Lung (tissue), 12 donors: ENCODE results near the gene MRPL49. TPM values are rescaled to one million over a fixed set of nuclear protein-coding genes. Genes with fewer than 3 reads are reported as not detected.

Source experiments
- ATAC-seq: fragments of 200-7000 bp; cut with Tn5 transposase; one replicate; pipeline ENCODE4 v1.9.1; 2020; ENCODE audit warnings: moderate number of reproducible peaks; ENCODE audit not compliant: insufficient read depth, low FRiP score
- DNase-seq, 3 donors: peaks; one replicate each; pipeline ENCODE4 v3.0.0-alpha.2; 2013 to 2017
- H3K27ac ChIP-seq, 2 donors: one replicate each; pipeline ENCODE4 v1.5.1; 2013; ENCODE audit warnings: mild to moderate bottlenecking in 2 of 2, moderate library complexity in 2 of 2, control low read depth in 1 of 2, inconsistent platforms in 1 of 2, low read depth in 1 of 2, low read length in 1 of 2
- H3K27me3 ChIP-seq, 3 donors: one replicate each; pipeline ENCODE4 v1.5.1; 2013; ENCODE audit warnings: low read length in 2 of 3; ENCODE audit not compliant: control insufficient read depth in 3 of 3, insufficient read depth in 3 of 3
- H3K36me3 ChIP-seq, 4 donors: one replicate each; pipeline ENCODE4 v1.5.1; 2013; ENCODE audit warnings: low read length in 4 of 4, mild to moderate bottlenecking in 1 of 4, moderate library complexity in 1 of 4; ENCODE audit not compliant: control insufficient read depth in 4 of 4, insufficient read depth in 4 of 4
- H3K4me1 ChIP-seq, 5 donors: one replicate each; pipeline ENCODE4 v1.5.1; 2013; ENCODE audit warnings: low read length in 5 of 5, mild to moderate bottlenecking in 2 of 5, moderate library complexity in 1 of 5; ENCODE audit not compliant: control insufficient read depth in 5 of 5, insufficient read depth in 5 of 5
- H3K4me3 ChIP-seq: one replicate; pipeline ENCODE4 v1.5.1; 2013; ENCODE audit warnings: mild to moderate bottlenecking, control low read depth, moderate library complexity
- H3K9ac ChIP-seq, 2 donors: one replicate each; pipeline ENCODE4 v1.5.1; 2013; ENCODE audit warnings: low read length in 2 of 2, control low read depth in 1 of 2; ENCODE audit not compliant: insufficient read depth in 1 of 2
- H3K9me3 ChIP-seq, 4 donors: one replicate each; pipeline ENCODE4 v1.5.1; 2013; ENCODE audit warnings: low read length in 3 of 4, mild to moderate bottlenecking in 1 of 4, moderate library complexity in 1 of 4; ENCODE audit not compliant: control insufficient read depth in 4 of 4, insufficient read depth in 3 of 4
- WGBS, 2 donors: extraction: QIAGEN DNeasy Blood & Tissue Kit; methylation state at CpG; one replicate each; pipeline ENCODE4 v1.1.7; 2013; 5-methylcytosine and 5-hydroxymethylcytosine counted together
- polyA plus RNA-seq, 2 donors: library from polyadenylated mRNA; stranded (reverse); fragments of 200-250 nt; gene quantifications; one replicate each; pipeline ENCODE4 v1.2.1, GENCODE V29; 2013
- total RNA-seq, 2 donors: library from RNA; depleted of rRNA in 1 of 2; stranded (reverse); fragments of >200 nt in 1 of 2; gene quantifications; one replicate each; pipeline ENCODE4 v1.2.1, GENCODE V29; 2014 to 2021
- TF ChIP-seq, protein P1 (sequence below): IDR thresholded peaks from 2 replicates; pipeline ENCODE4 v1.5.1; 2012; ENCODE audit warnings: mild to moderate bottlenecking; ENCODE audit errors: control extremely low read depth, extremely low read depth
- donor health status: control.
- donor health status: control.
- donor health status: Bipolar disorder and iron deficiency.
- donor health status: healthy.
- donor health status: DM: yes; HTN: yes; CAD: no.

MRPL49 gene
- total and polyA plus RNA-seq, 4 donors, result 26.3 to 57.2 (median 39.9) TPM

DNA sequence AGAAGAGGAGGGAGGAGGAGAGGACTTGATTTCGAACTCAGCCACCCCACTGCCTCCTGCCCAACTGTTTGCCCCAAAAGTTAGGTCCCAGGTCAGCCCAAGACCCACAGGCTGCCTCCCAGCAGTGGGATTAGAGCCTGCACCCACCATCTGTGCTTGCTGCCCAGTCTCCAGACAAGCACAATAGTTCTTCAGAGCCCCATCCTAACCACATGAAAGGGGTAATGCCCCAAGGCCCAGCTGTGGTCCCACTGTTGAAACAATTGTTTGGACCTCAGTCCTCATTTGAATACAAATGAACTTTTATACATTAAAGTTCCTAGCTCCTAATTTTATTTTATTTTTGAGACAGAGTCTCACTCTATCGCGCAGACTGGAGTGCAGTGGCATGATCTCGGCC, 31.5 kb upstream of the MRPL49 start:
- DNase-seq, result no peak
- ATAC-seq, result no peak
- no peak overlapping the region for H3K9ac ChIP-seq
- H3K4me3 ChIP-seq, result no peak overlapping the region
- TF ChIP-seq, protein P1, sequence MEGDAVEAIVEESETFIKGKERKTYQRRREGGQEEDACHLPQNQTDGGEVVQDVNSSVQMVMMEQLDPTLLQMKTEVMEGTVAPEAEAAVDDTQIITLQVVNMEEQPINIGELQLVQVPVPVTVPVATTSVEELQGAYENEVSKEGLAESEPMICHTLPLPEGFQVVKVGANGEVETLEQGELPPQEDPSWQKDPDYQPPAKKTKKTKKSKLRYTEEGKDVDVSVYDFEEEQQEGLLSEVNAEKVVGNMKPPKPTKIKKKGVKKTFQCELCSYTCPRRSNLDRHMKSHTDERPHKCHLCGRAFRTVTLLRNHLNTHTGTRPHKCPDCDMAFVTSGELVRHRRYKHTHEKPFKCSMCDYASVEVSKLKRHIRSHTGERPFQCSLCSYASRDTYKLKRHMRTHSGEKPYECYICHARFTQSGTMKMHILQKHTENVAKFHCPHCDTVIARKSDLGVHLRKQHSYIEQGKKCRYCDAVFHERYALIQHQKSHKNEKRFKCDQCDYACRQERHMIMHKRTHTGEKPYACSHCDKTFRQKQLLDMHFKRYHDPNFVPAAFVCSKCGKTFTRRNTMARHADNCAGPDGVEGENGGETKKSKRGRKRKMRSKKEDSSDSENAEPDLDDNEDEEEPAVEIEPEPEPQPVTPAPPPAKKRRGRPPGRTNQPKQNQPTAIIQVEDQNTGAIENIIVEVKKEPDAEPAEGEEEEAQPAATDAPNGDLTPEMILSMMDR, result no peak
- peaks cover 0 to 2% (median 0%) of the 10 kb centered on the region in 5 donors for H3K4me1 ChIP-seq
- H3K27me3 ChIP-seq, result no peaks in the 10 kb centered on the region
- WGBS, 2 donors, result 97 to 98% methylated on average over 4 of the region's 4 CpGs
- H3K9me3 ChIP-seq, result no peaks in the 10 kb centered on the region
- H3K36me3 ChIP-seq, result peaks cover 4 to 38% (median 15%) of the 10 kb centered on the region in 4 donors
- no peak overlapping the region for H3K27ac ChIP-seq

DNA sequence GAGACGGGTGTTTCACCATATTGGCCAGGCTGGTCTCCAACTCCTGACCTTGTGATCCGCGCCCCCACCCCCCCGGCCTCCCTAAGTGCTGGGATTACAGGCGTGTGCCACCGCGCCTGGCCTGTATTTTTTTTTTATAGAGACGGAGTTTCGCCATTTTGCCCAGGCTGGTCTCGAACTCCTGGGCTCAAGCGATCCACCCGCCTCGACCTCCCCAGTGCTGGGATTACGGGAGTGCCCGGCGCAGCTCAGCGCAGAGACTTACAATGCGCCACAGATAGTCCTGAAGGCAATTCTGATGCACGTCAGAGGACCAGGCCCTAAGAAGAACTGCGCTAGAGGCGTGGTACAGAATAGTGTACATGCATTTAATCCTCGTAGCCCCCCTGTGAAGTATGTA, 26.7 kb upstream of the MRPL49 start:
- no peak for ATAC-seq

DNA sequence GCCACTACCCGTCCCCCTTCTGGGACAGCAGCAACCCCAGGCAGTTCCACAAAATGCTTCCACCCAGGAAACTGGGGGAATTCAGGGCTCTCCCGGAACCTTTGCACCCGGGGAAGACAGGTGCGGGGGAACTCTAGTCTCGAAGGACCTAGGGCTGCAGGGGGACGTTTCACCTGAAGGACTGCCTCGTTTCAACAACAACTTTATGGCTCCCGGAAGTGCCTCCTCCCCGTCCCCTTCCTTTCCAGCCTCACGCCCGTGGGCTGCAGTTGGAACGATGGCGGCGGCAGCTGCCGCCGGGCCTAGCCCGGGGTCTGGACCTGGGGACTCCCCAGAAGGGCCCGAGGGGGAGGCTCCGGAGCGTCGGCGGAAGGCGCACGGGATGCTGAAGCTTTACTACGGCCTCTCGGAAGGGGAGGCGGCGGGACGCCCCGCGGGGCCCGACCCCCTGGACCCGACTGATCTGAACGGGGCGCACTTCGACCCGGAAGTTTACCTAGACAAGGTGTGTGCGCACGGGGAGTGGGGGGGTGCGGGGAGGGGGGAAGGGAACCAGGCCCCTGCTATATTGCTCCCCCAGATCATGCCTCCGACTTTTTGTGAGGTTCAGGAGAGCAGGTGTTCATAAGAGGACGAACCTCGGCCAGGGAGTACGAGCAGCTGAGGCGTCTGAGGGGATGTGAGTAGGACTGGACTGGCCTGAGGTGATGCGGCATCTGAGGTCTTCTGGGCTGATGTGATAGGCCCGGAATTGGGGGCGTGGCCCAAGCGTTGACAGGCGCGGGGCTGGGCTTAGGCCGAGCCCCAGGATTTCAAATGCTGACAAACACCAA, 25.9 kb upstream of the MRPL49 start, which contains the start of gene VPS51:
Gene VPS51, plus strand, starts transcription at position 241 of the 833 bp plus-strand sequence. Its CDS starts 37 bp downstream, at position 278.
- TF ChIP-seq, protein P1, result no peak
- WGBS, 2 donors, result 0 to 1% methylated on average over 45 to 52 of the region's 52 CpGs
- H3K4me1 ChIP-seq, result peaks cover 0 to 10% (median 6%) of the 10 kb centered on the region in 5 donors
- H3K27ac ChIP-seq, result peak within 1 kb of the TSS; percentile 87 to 92
- peak within 1 kb of the TSS; percentile 39 to 63 for H3K9ac ChIP-seq
- no peaks in the 10 kb centered on the region for H3K27me3 ChIP-seq
- DNase-seq, result peak; percentile 88 to 96 (median 93)
- H3K4me3 ChIP-seq, result peak within 1 kb of the TSS; percentile 49
- H3K9me3 ChIP-seq, result no peaks in the 10 kb centered on the region
- peaks cover 0 to 3% (median 0%) of the 10 kb centered on the region in 4 donors for H3K36me3 ChIP-seq
- peak; percentile 93 for ATAC-seq

More for the DNA sequence above, 26.7 kb upstream of the MRPL49 start:
- TF ChIP-seq, protein P1, result no peak
- DNase-seq, result no peak
- Histone ChIP-seq H3K4me1 (peaks cover 0 to 10% (median 6%) of the 10 kb centered on the region in 5 donors), H3K27me3 (no peaks in the 10 kb centered on the region), H3K4me3 (no peak overlapping the region), H3K36me3 (peaks cover 0 to 3% (median under 1%) of the 10 kb centered on the region in 4 donors), H3K9ac (no peak overlapping the region), H3K27ac (no peak overlapping the region), H3K9me3 (no peaks in the 10 kb centered on the region)
- 80 to 85% methylated on average over 22 of the region's 22 CpGs for WGBS, 2 donors
